Mucosa of descending colon (tissue), 3 donors: ENCODE data around the gene USP13. TPM values are rescaled to one million over a fixed set of nuclear protein-coding genes. Genes with fewer than 3 reads are reported as not detected.

ENCODE experiments used
- ATAC-seq: fragments of 200-7000 bp; cut with Tn5 transposase; one replicate; pipeline ENCODE4 v1.9.1; 2020; ENCODE audit warnings: mild to moderate bottlenecking, moderate library complexity
- DNase-seq, 3 donors: peaks; one replicate each; pipeline ENCODE4 v3.0.0-alpha.2; 2020
- H3K36me3 ChIP-seq: fragments of 200-600 bp; one replicate; pipeline ENCODE4 v1.8.0; 2021; ENCODE audit warnings: low read depth, mild to moderate bottlenecking
- H3K4me1 ChIP-seq: fragments of 200-600 bp; one replicate; pipeline ENCODE4 v1.8.0; 2021; ENCODE audit warnings: low read depth, mild to moderate bottlenecking
- H3K4me3 ChIP-seq: fragments of 200-600 bp; one replicate; pipeline ENCODE4 v1.8.0; 2021; ENCODE audit warnings: mild to moderate bottlenecking
- H3K9me3 ChIP-seq: fragments of 200-600 bp; one replicate; pipeline ENCODE4 v1.8.0; 2021; ENCODE audit warnings: mild to moderate bottlenecking
- CTCF ChIP-seq: fragments of 200-600 bp; IDR thresholded peaks from one replicate; pipeline ENCODE4 v1.8.0; 2022; ENCODE audit warnings: antibody characterized with exemption, mild to moderate bottlenecking
- intact Hi-C, 2 donors: fragments of 100-400 bp; cut with DNase I in 1 of 2; cut with micrococcal nuclease in 1 of 2; formaldehyde crosslinking; loops; one replicate each; pipeline versions ENCODE4 v1.11.0 to v1.11.1; 2022; cut with DNase I, micrococcal nuclease
- total RNA-seq, 3 donors: library from RNA; stranded (reverse); fragmentation: NEBNext Ultra II Directional in 2 of 3; extraction: Animal tissue kit (Norgen Biotek cat#: 25700) in 2 of 3; gene quantifications; one replicate each; pipeline versions ENCODE4 v1.2.1 to v1.2.4, GENCODE V29; 2021 to 2023
- donor health status: DM: no; HTN: no; CAD: no; lungs with moderate emphysema.
- donor health status: DM: no; HTN: no; CAD: no.
- donor health status: DM: no; HTN: yes; CAD: no.

USP13 gene
- total RNA-seq, 3 donors from 2014 or later: 3.6 to 9.3 (median 5.5) TPM

DNA sequence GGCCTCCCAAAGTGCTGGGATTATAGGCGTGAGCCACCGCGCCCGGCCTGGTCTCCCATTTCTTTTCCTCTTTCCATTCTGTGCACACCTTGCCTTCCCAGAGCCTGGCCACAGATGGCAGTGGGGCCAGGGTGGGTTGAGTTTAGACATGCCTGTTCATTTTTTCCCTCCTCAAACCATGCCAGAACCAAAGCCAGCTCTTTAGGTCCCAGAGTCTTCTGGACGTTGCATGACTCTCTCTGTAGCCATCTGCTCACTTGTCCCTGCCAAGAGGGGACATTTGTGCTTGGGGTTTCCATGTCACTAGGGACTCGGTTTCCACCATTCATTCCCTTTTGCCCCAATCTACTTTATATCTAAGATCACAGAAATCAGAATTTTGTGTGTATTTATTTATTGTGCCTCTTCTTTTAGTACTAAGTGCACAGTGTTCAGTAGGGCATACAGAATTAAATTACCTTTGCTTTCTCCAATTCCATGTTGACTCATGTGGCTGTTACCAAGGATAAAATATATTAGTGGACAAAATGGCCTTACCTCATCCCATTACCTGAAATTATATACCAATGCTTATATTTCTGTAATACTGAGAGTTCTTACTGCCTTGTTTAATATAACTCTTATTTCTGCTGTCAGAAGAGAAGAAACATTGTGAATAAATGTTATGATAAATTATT is 49.6 kb downstream of the USP13 start:
- no peaks in the 10 kb centered on the region for H3K4me1 ChIP-seq
- H3K4me3 ChIP-seq: no peak overlapping the region
- intact Hi-C loops: no loop called here
- H3K9me3 ChIP-seq: no peaks in the 10 kb centered on the region
- ATAC-seq (no peak), DNase-seq (no peak)
- no peaks in the 10 kb centered on the region for H3K36me3 ChIP-seq
- TF ChIP-seq CTCF: no peak

DNA sequence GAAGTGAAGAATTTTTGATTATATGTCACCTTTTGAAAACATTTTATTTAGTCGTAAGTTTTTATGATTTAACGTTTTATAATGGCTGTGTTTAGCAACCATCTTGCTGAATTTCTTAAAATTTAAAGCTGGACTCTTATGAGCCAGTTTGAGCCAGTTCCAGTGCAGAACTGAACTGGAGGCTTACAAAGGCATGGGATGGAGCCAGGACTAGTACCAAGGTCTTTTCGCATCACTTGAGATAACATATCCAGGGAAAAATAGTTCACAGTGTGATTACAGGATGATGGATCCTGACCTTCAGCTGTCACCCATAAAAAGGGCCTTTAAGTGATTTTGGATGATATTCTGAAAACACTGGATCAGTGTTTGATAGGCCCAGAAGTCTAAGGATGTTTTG is 51.0 kb downstream of the USP13 start:
- no peak for TF ChIP-seq CTCF
- Histone ChIP-seq H3K4me1 (no peaks in the 10 kb centered on the region), H3K9me3 (no peaks in the 10 kb centered on the region), H3K36me3 (no peaks in the 10 kb centered on the region), H3K4me3 (no peak overlapping the region)
- intact Hi-C loops: no loop called here
- ATAC-seq: no peak
- no peak for DNase-seq

DNA sequence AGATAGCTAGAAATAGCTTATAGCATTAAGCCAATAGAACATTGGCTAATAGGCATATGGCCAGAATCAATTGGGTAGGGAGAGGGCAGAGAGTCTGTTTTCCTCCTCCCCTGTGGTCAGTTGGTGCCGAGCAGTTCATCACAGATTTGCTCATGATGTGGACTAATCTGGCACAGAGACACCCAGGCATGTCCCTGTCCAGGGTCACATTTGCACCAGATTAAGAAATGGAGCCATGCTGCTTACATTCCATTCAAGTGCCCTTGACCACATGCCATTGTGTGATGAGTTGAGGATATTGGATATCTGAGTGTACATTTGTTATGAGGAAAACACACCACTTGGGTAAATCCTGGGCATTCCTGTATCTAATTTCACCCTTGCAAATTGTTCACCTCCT is 53.4 kb downstream of the USP13 start:
- TF ChIP-seq CTCF: no peak
- intact Hi-C loops: no loop called here
- no peak for ATAC-seq

GRCh38 chr3:179710079-179710478 is 57.2 kb downstream of the USP13 start:
- H3K4me3 ChIP-seq: no peak overlapping the region
- no peaks in the 10 kb centered on the region for H3K36me3 ChIP-seq
- no peaks in the 10 kb centered on the region for H3K4me1 ChIP-seq
- no peak for DNase-seq
- no peak for ATAC-seq
- no peak for TF ChIP-seq CTCF
- no peaks in the 10 kb centered on the region for H3K9me3 ChIP-seq
- intact Hi-C loops: no loop called here

More for the DNA sequence above, 53.4 kb downstream of the USP13 start:
- no peaks in the 10 kb centered on the region for H3K9me3 ChIP-seq
- H3K36me3 ChIP-seq: no peaks in the 10 kb centered on the region
- no peak for DNase-seq
- H3K4me1 ChIP-seq: no peaks in the 10 kb centered on the region
- no peak overlapping the region for H3K4me3 ChIP-seq

DNA sequence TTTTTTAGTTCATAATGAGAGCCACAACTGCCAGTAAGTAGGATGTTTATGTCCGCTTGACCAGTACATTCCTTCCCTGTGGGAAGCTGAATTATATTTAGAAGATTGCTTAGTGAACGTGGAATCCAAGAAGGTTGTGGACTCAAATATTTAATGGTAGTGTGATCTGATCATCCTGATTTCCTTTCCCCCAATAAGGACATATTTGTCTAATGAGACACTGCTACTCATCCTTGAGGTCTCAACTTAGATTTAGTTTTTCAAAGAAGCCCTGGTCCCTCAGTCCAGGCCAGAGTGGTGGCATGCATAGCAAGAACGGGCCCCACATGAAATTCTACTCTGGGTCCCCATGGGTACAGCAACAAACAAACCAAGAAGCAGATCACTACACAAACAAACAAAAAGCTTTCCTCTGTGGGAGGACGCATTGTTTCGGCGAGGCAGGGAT is 60.8 kb downstream of the USP13 start:
- intact Hi-C loops: no loop called here
- ATAC-seq (no peak), DNase-seq (no peak)
- no peak overlapping the region for H3K4me3 ChIP-seq
- no peaks in the 10 kb centered on the region for H3K4me1 ChIP-seq
- no peak for TF ChIP-seq CTCF
- no peaks in the 10 kb centered on the region for H3K9me3 ChIP-seq
- H3K36me3 ChIP-seq: no peaks in the 10 kb centered on the region

DNA sequence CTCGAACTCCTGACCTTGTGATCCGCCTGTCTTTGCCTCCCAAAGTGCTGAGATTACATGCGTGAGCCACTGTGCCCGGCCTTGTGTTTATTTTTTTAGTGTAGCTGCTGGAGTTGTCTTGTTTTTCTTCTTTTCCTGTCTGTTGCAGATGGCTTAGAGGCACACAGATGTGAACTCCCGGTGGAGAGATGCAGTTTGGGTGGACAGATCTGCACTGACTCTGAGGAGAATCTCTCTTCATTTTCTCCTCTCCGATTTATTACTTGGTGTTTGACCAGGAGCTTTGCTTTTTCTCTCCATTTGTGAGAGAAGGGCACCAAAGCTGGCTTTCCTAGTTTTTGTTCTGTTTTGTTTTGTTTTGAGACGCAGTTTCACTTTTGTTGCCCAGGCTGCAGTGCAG is 62.7 kb downstream of the USP13 start:
- Histone ChIP-seq H3K4me1 (no peaks in the 10 kb centered on the region), H3K36me3 (no peaks in the 10 kb centered on the region), H3K4me3 (no peak overlapping the region), H3K9me3 (no peaks in the 10 kb centered on the region)
- TF ChIP-seq CTCF: no peak
- intact Hi-C loops: no loop called here
- DNase-seq (no peak), ATAC-seq (no peak)
